ENCODE data around the gene PPCDC. TPM values are rescaled to one million over a fixed set of nuclear protein-coding genes. Genes with fewer than 3 reads are reported as not detected.

PPCDC gene
- total RNA-seq, 1 donor from 2014 or later, result 25.0 TPM

- Mint-ChIP-seq H3K9me3 (ENCODE audit: unreplicated experiment) (no peaks in the 10 kb centered on the region), H3K27ac (ENCODE audit: unreplicated experiment) (no peak overlapping the region), H3K4me1 (ENCODE audit: unreplicated experiment) (peaks cover 43% of the 10 kb centered on the region), H3K36me3 (ENCODE audit: low read depth, unreplicated experiment) (no peaks in the 10 kb centered on the region), H3K27me3 (ENCODE audit: unreplicated experiment) (peaks cover 2% of the 10 kb centered on the region), H3K4me3 (ENCODE audit: unreplicated experiment) (no peak overlapping the region)
- DNase-seq (ENCODE audit: low spot score), result no peak
- no peak for TF ChIP-seq CTCF (IDR thresholded peaks at IDR 0.05; ENCODE audit: unreplicated experiment)
Measured at GRCh38 chr15:75058127-75058905, 34.9 kb downstream of the PPCDC start.

- H3K36me3 Mint-ChIP-seq (ENCODE audit: low read depth, unreplicated experiment), result peaks cover 8% of the 10 kb centered on the region
- peaks cover 31% of the 10 kb centered on the region for H3K4me1 Mint-ChIP-seq (ENCODE audit: unreplicated experiment)
- TF ChIP-seq CTCF (IDR thresholded peaks at IDR 0.05; ENCODE audit: unreplicated experiment), result no peak
- H3K27ac Mint-ChIP-seq (ENCODE audit: unreplicated experiment), result no peak overlapping the region
- H3K4me3 Mint-ChIP-seq (ENCODE audit: unreplicated experiment), result no peak overlapping the region
- H3K27me3 Mint-ChIP-seq (ENCODE audit: unreplicated experiment), result peaks cover 3% of the 10 kb centered on the region
- DNase-seq (ENCODE audit: low spot score), result no peak
- no peaks in the 10 kb centered on the region for H3K9me3 Mint-ChIP-seq (ENCODE audit: unreplicated experiment)
Measured at GRCh38 chr15:75059607-75060006, 36.2 kb downstream of the PPCDC start.

- H3K27ac Mint-ChIP-seq (ENCODE audit: unreplicated experiment), result peak overlapping the region; percentile 95
- TF ChIP-seq CTCF (IDR thresholded peaks at IDR 0.05; ENCODE audit: unreplicated experiment), result no peak
- H3K4me1 Mint-ChIP-seq (ENCODE audit: unreplicated experiment), result peaks cover 25% of the 10 kb centered on the region
- no peak for DNase-seq (ENCODE audit: low spot score)
- peaks cover 9% of the 10 kb centered on the region for H3K27me3 Mint-ChIP-seq (ENCODE audit: unreplicated experiment)
- peaks cover 7% of the 10 kb centered on the region for H3K9me3 Mint-ChIP-seq (ENCODE audit: unreplicated experiment)
- no peak overlapping the region for H3K4me3 Mint-ChIP-seq (ENCODE audit: unreplicated experiment)
- peaks cover 16% of the 10 kb centered on the region for H3K36me3 Mint-ChIP-seq (ENCODE audit: low read depth, unreplicated experiment)
Measured at GRCh38 chr15:75061272-75061671, 37.9 kb downstream of the PPCDC start.

GRCh38 chr15:75062706-75063105 lies 39.3 kb downstream of the PPCDC start:
- Mint-ChIP-seq H3K27ac (ENCODE audit: unreplicated experiment) (no peak overlapping the region), H3K9me3 (ENCODE audit: unreplicated experiment) (peaks cover 12% of the 10 kb centered on the region), H3K4me3 (ENCODE audit: unreplicated experiment) (no peak overlapping the region), H3K36me3 (ENCODE audit: low read depth, unreplicated experiment) (peaks cover 29% of the 10 kb centered on the region), H3K4me1 (ENCODE audit: unreplicated experiment) (peaks cover 24% of the 10 kb centered on the region), H3K27me3 (ENCODE audit: unreplicated experiment) (peaks cover 9% of the 10 kb centered on the region)
- TF ChIP-seq CTCF (IDR thresholded peaks at IDR 0.05; ENCODE audit: unreplicated experiment), result no peak
- no peak for DNase-seq (ENCODE audit: low spot score)

- Mint-ChIP-seq H3K27ac (ENCODE audit: unreplicated experiment) (no peak overlapping the region), H3K4me3 (ENCODE audit: unreplicated experiment) (no peak overlapping the region), H3K36me3 (ENCODE audit: low read depth, unreplicated experiment) (peaks cover 30% of the 10 kb centered on the region), H3K9me3 (ENCODE audit: unreplicated experiment) (peaks cover 12% of the 10 kb centered on the region), H3K4me1 (ENCODE audit: unreplicated experiment) (peaks cover 17% of the 10 kb centered on the region), H3K27me3 (ENCODE audit: unreplicated experiment) (peaks cover 12% of the 10 kb centered on the region)
- no peak for DNase-seq (ENCODE audit: low spot score)
- TF ChIP-seq CTCF (IDR thresholded peaks at IDR 0.05; ENCODE audit: unreplicated experiment), result no peak
Measured at GRCh38 chr15:75063338-75063737, 39.9 kb downstream of the PPCDC start.
